ENCODE measurements around the gene GLRX2.

GLRX2 gene

GRCh38 chr1:193113258-193113991, 8.2 kb upstream of the GLRX2 start:
- DNase-seq (ENCODE audit: low read depth in 2 of 2): no peak

- no peak for DNase-seq (ENCODE audit: low read depth in 2 of 2)
These were observed 6.5 kb upstream of the GLRX2 start for GRCh38 chr1:193111641-193112090.

GRCh38 chr1:193110864-193111263, 5.7 kb upstream of the GLRX2 start:
- no peak for DNase-seq (ENCODE audit: low read depth in 2 of 2)

- DNase-seq (ENCODE audit: low read depth in 2 of 2): no peak
These were observed 5.0 kb upstream of the GLRX2 start for GRCh38 chr1:193110246-193110645.

GRCh38 chr1:193109619-193110018, 4.4 kb upstream of the GLRX2 start:
- DNase-seq (ENCODE audit: low read depth in 2 of 2): no peak

- DNase-seq (ENCODE audit: low read depth in 2 of 2): no peak
These were observed 3.3 kb upstream of the GLRX2 start for GRCh38 chr1:193108471-193108870.

- no peak for DNase-seq (ENCODE audit: low read depth in 2 of 2)
These were observed 585 bp upstream of the GLRX2 start for GRCh38 chr1:193105821-193106177.

- DNase-seq (ENCODE audit: low read depth in 2 of 2): peak in 1 of 2 donors; percentile 25
These were observed 710 bp downstream of the GLRX2 start for GRCh38 chr1:193104502-193104906.

- DNase-seq (ENCODE audit: low read depth in 2 of 2): no peak
These were observed 1.3 kb downstream of the GLRX2 start for GRCh38 chr1:193103759-193104501.

- DNase-seq (ENCODE audit: low read depth in 2 of 2): no peak
These were observed 2.6 kb downstream of the GLRX2 start for GRCh38 chr1:193102662-193103061.

- DNase-seq (ENCODE audit: low read depth in 2 of 2): no peak
These were observed 11.1 kb downstream of the GLRX2 start for GRCh38 chr1:193094112-193094511.

- DNase-seq (ENCODE audit: low read depth in 2 of 2): no peak
These were observed 14.3 kb downstream of the GLRX2 start for GRCh38 chr1:193090865-193091264.

- no peak for DNase-seq (ENCODE audit: low read depth in 2 of 2)
These were observed 17.3 kb downstream of the GLRX2 start for GRCh38 chr1:193087893-193088292.

GRCh38 chr1:193086342-193086741, 18.9 kb downstream of the GLRX2 start:
- no peak for DNase-seq (ENCODE audit: low read depth in 2 of 2)

- no peak for DNase-seq (ENCODE audit: low read depth in 2 of 2)
These were observed 20.0 kb downstream of the GLRX2 start for GRCh38 chr1:193085263-193085662.

- no peak for DNase-seq (ENCODE audit: low read depth in 2 of 2)
These were observed 21.7 kb downstream of the GLRX2 start for GRCh38 chr1:193083365-193084088.

- no peak for DNase-seq (ENCODE audit: low read depth in 2 of 2)
These were observed 26.0 kb downstream of the GLRX2 start for GRCh38 chr1:193079187-193079586.

GRCh38 chr1:193077991-193078390, 27.2 kb downstream of the GLRX2 start:
- no peak for DNase-seq (ENCODE audit: low read depth in 2 of 2)

GRCh38 chr1:193070942-193071341, 34.3 kb downstream of the GLRX2 start:
- DNase-seq (ENCODE audit: low read depth in 2 of 2): no peak

- no peak for DNase-seq (ENCODE audit: low read depth in 2 of 2)
These were observed 34.8 kb downstream of the GLRX2 start for GRCh38 chr1:193070386-193070753.

GRCh38 chr1:193069748-193070385, 35.3 kb downstream of the GLRX2 start:
- DNase-seq (ENCODE audit: low read depth in 2 of 2): no peak

GRCh38 chr1:193068013-193068412, 37.2 kb downstream of the GLRX2 start:
- DNase-seq (ENCODE audit: low read depth in 2 of 2): no peak
